Measurements from ENCODE around the gene HAO2.
"Not testable (repeated sequence)": the region's sequence is repeated elsewhere in the genome, so short reads cannot be mapped to it uniquely, and the experiment has no call there.

Gene HAO2

GRCh38 chr1:119340861-119341261 lies 27.7 kb upstream of the HAO2 start:
- H3K4me3 ChIP-seq (ENCODE audit: low read length) = no peak overlapping the region
- DNase-seq (ENCODE audit: low read depth, low spot score) = no peak

- H3K4me3 ChIP-seq (ENCODE audit: low read length) = no peak overlapping the region
- no peak for DNase-seq (ENCODE audit: low read depth, low spot score)
Observed at GRCh38 chr1:119341372-119341947, 27.1 kb upstream of the HAO2 start.

- H3K4me3 ChIP-seq (ENCODE audit: low read length) = no peak overlapping the region
- DNase-seq (ENCODE audit: low read depth, low spot score) = no peak
Observed at GRCh38 chr1:119345398-119345797, 23.2 kb upstream of the HAO2 start.

GRCh38 chr1:119347858-119348257 lies 20.7 kb upstream of the HAO2 start:
- no peak for DNase-seq (ENCODE audit: low read depth, low spot score)
- H3K4me3 ChIP-seq (ENCODE audit: low read length) = no peak overlapping the region

- H3K4me3 ChIP-seq (ENCODE audit: low read length) = no peak overlapping the region
- DNase-seq (ENCODE audit: low read depth, low spot score) = no peak
Observed at GRCh38 chr1:119348941-119349340, 19.6 kb upstream of the HAO2 start.

GRCh38 chr1:119350866-119351265 lies 17.7 kb upstream of the HAO2 start:
- not testable (repeated sequence) for H3K4me3 ChIP-seq (ENCODE audit: low read length); DNase-seq (ENCODE audit: low read depth, low spot score)

GRCh38 chr1:119351997-119352396 lies 16.6 kb upstream of the HAO2 start:
- no peak overlapping the region for H3K4me3 ChIP-seq (ENCODE audit: low read length)
- DNase-seq (ENCODE audit: low read depth, low spot score) = no peak

GRCh38 chr1:119353836-119354235 lies 14.7 kb upstream of the HAO2 start:
- H3K4me3 ChIP-seq (ENCODE audit: low read length) = no peak overlapping the region
- DNase-seq (ENCODE audit: low read depth, low spot score) = no peak

- DNase-seq (ENCODE audit: low read depth, low spot score) = no peak
- H3K4me3 ChIP-seq (ENCODE audit: low read length) = no peak overlapping the region
Observed at GRCh38 chr1:119358636-119359035, 9.9 kb upstream of the HAO2 start.

GRCh38 chr1:119359730-119360129 lies 8.9 kb upstream of the HAO2 start:
- no peak overlapping the region for H3K4me3 ChIP-seq (ENCODE audit: low read length)
- no peak for DNase-seq (ENCODE audit: low read depth, low spot score)

GRCh38 chr1:119361205-119361604 lies 7.4 kb upstream of the HAO2 start:
- no peak for DNase-seq (ENCODE audit: low read depth, low spot score)
- H3K4me3 ChIP-seq (ENCODE audit: low read length) = no peak overlapping the region

GRCh38 chr1:119361620-119362344 lies 6.8 kb upstream of the HAO2 start:
- H3K4me3 ChIP-seq (ENCODE audit: low read length) = no peak overlapping the region
- DNase-seq (ENCODE audit: low read depth, low spot score) = no peak

GRCh38 chr1:119363162-119363561 lies 5.4 kb upstream of the HAO2 start:
- H3K4me3 ChIP-seq (ENCODE audit: low read length) = no peak overlapping the region
- DNase-seq (ENCODE audit: low read depth, low spot score) = no peak

GRCh38 chr1:119364640-119365039 lies 3.9 kb upstream of the HAO2 start:
- H3K4me3 ChIP-seq (ENCODE audit: low read length) = no peak overlapping the region
- no peak for DNase-seq (ENCODE audit: low read depth, low spot score)

GRCh38 chr1:119366424-119366823 lies 2.2 kb upstream of the HAO2 start:
- H3K4me3 ChIP-seq (ENCODE audit: low read length) = no peak overlapping the region
- no peak for DNase-seq (ENCODE audit: low read depth, low spot score)

GRCh38 chr1:119367432-119368124 lies 1.0 kb upstream of the HAO2 start:
- no peak for DNase-seq (ENCODE audit: low read depth, low spot score)
- H3K4me3 ChIP-seq (ENCODE audit: low read length) = no peak overlapping the region

- DNase-seq (ENCODE audit: low read depth, low spot score) = no peak
- no peak overlapping the region for H3K4me3 ChIP-seq (ENCODE audit: low read length)
Observed at GRCh38 chr1:119370748-119371147, 2.2 kb downstream of the HAO2 start.

- DNase-seq (ENCODE audit: low read depth, low spot score) = no peak
- no peak overlapping the region for H3K4me3 ChIP-seq (ENCODE audit: low read length)
Observed at GRCh38 chr1:119371815-119372214, 3.2 kb downstream of the HAO2 start.

- H3K4me3 ChIP-seq (ENCODE audit: low read length) = no peak overlapping the region
- no peak for DNase-seq (ENCODE audit: low read depth, low spot score)
Observed at GRCh38 chr1:119372503-119373086, 4.0 kb downstream of the HAO2 start.

GRCh38 chr1:119373465-119373864 lies 4.9 kb downstream of the HAO2 start:
- DNase-seq (ENCODE audit: low read depth, low spot score) = no peak

More at GRCh38 chr1:119373465-119373864, 4.9 kb downstream of the HAO2 start:
- no peak overlapping the region for H3K4me3 ChIP-seq (ENCODE audit: low read length)

Measured in Jurkat, Clone E6-1 (cell line).